ENCODE data around the gene SPATA13.
"Not testable (repeated sequence)": the region's sequence is repeated elsewhere in the genome, so short reads cannot be mapped to it uniquely, and the experiment has no call there.

SPATA13 gene

DNA sequence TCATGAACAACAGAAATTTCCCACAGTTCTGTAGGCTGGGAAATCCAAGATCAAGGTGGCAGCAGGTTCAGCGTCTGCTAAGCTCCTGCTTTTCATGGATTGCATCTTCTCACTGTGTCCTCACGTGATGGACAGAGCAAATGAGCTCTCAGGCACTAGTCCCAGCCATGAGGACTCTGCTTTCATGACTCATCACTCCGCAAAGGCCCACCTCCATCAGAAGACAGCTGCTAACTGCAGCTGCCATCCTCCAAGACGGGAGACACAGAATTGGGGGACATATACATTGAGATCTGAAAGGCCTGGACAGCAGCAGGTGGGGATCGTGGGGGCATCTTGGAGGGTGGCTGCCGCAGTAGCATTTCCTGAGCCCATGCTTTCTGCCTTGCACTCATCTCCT lies 44.4 kb upstream of the SPATA13 start:
- H2AFZ ChIP-seq (ENCODE audit: low read depth, low read length, severe bottlenecking) = no peak overlapping the region
- no peak overlapping the region for H3K4me2 ChIP-seq (ENCODE audit: low read depth, low read length, poor library complexity, severe bottlenecking)
- TF ChIP-seq, protein P1, sequence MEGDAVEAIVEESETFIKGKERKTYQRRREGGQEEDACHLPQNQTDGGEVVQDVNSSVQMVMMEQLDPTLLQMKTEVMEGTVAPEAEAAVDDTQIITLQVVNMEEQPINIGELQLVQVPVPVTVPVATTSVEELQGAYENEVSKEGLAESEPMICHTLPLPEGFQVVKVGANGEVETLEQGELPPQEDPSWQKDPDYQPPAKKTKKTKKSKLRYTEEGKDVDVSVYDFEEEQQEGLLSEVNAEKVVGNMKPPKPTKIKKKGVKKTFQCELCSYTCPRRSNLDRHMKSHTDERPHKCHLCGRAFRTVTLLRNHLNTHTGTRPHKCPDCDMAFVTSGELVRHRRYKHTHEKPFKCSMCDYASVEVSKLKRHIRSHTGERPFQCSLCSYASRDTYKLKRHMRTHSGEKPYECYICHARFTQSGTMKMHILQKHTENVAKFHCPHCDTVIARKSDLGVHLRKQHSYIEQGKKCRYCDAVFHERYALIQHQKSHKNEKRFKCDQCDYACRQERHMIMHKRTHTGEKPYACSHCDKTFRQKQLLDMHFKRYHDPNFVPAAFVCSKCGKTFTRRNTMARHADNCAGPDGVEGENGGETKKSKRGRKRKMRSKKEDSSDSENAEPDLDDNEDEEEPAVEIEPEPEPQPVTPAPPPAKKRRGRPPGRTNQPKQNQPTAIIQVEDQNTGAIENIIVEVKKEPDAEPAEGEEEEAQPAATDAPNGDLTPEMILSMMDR (IDR thresholded peaks at IDR 0.05; ENCODE audit: insufficient read depth, low read length, poor library complexity, severe bottlenecking) = no peak
- TF ChIP-seq EZH2phosphoT487 (conservative IDR thresholded peaks at IDR 0.05; ENCODE audit: low read length) = no peak
- H3F3A ChIP-seq (ENCODE audit: insufficient read depth) = no peaks in the 10 kb centered on the region
- no peak overlapping the region for H3K9ac ChIP-seq (ENCODE audit: low read length)
- no peaks in the 10 kb centered on the region for H3K36me3 ChIP-seq (ENCODE audit: low read length)
- no peak overlapping the region for H3K4me3 ChIP-seq (ENCODE audit: insufficient read depth, low read length, poor library complexity, severe bottlenecking)
- H3K27ac ChIP-seq (ENCODE audit: low read depth, low read length) = no peak overlapping the region
- H3K27me3 ChIP-seq (ENCODE audit: low read length) = no peaks in the 10 kb centered on the region
- H3K9me3 ChIP-seq (ENCODE audit: insufficient read depth, low read length) = no peaks in the 10 kb centered on the region
- no peaks in the 10 kb centered on the region for H3K79me2 ChIP-seq (ENCODE audit: insufficient read depth, low read length)
- H4K20me1 ChIP-seq (ENCODE audit: low read depth, low read length) = no peaks in the 10 kb centered on the region
- no peaks in the 10 kb centered on the region for H3K9me2 ChIP-seq (replicated peaks; ENCODE audit: insufficient read depth, low read length)

GRCh38 chr13:24118576-24118975 lies 41.9 kb upstream of the SPATA13 start:
- H3K9me3 ChIP-seq (ENCODE audit: insufficient read depth, low read length) = no peaks in the 10 kb centered on the region
- H3K9me2 ChIP-seq (replicated peaks; ENCODE audit: insufficient read depth, low read length) = no peaks in the 10 kb centered on the region
- no peak for TF ChIP-seq EZH2phosphoT487 (conservative IDR thresholded peaks at IDR 0.05; ENCODE audit: low read length)
- TF ChIP-seq, protein P1 (IDR thresholded peaks at IDR 0.05; ENCODE audit: insufficient read depth, low read length, poor library complexity, severe bottlenecking) = no peak
- H2AFZ ChIP-seq (ENCODE audit: low read depth, low read length, severe bottlenecking) = no peak overlapping the region
- H3K9ac ChIP-seq (ENCODE audit: low read length) = no peak overlapping the region
- H3K4me2 ChIP-seq (ENCODE audit: low read depth, low read length, poor library complexity, severe bottlenecking) = no peak overlapping the region
- H3K27ac ChIP-seq (ENCODE audit: low read depth, low read length) = no peak overlapping the region
- no peaks in the 10 kb centered on the region for H3K79me2 ChIP-seq (ENCODE audit: insufficient read depth, low read length)
- no peaks in the 10 kb centered on the region for H4K20me1 ChIP-seq (ENCODE audit: low read depth, low read length)
- no peak overlapping the region for H3K4me3 ChIP-seq (ENCODE audit: insufficient read depth, low read length, poor library complexity, severe bottlenecking)
- H3K36me3 ChIP-seq (ENCODE audit: low read length) = no peaks in the 10 kb centered on the region
- H3F3A ChIP-seq (ENCODE audit: insufficient read depth) = no peaks in the 10 kb centered on the region
- H3K27me3 ChIP-seq (ENCODE audit: low read length) = no peaks in the 10 kb centered on the region

GRCh38 chr13:24119626-24120508 lies 40.7 kb upstream of the SPATA13 start:
- H3K79me2 ChIP-seq (ENCODE audit: insufficient read depth, low read length) = no peaks in the 10 kb centered on the region
- H3K27me3 ChIP-seq (ENCODE audit: low read length) = no peaks in the 10 kb centered on the region
- no peak for TF ChIP-seq EZH2phosphoT487 (conservative IDR thresholded peaks at IDR 0.05; ENCODE audit: low read length)
- TF ChIP-seq, protein P1 (IDR thresholded peaks at IDR 0.05; ENCODE audit: insufficient read depth, low read length, poor library complexity, severe bottlenecking) = no peak
- no peak overlapping the region for H2AFZ ChIP-seq (ENCODE audit: low read depth, low read length, severe bottlenecking)
- H3K9me3 ChIP-seq (ENCODE audit: insufficient read depth, low read length) = no peaks in the 10 kb centered on the region
- H3K4me2 ChIP-seq (ENCODE audit: low read depth, low read length, poor library complexity, severe bottlenecking) = no peak overlapping the region
- H3K9ac ChIP-seq (ENCODE audit: low read length) = no peak overlapping the region
- H3F3A ChIP-seq (ENCODE audit: insufficient read depth) = no peaks in the 10 kb centered on the region
- no peak overlapping the region for H3K27ac ChIP-seq (ENCODE audit: low read depth, low read length)
- no peaks in the 10 kb centered on the region for H3K9me2 ChIP-seq (replicated peaks; ENCODE audit: insufficient read depth, low read length)
- no peaks in the 10 kb centered on the region for H3K36me3 ChIP-seq (ENCODE audit: low read length)
- H4K20me1 ChIP-seq (ENCODE audit: low read depth, low read length) = no peaks in the 10 kb centered on the region
- no peak overlapping the region for H3K4me3 ChIP-seq (ENCODE audit: insufficient read depth, low read length, poor library complexity, severe bottlenecking)

- H2AFZ ChIP-seq (ENCODE audit: low read depth, low read length, severe bottlenecking); H3K79me2 ChIP-seq (ENCODE audit: insufficient read depth, low read length); H3K9me2 ChIP-seq (replicated peaks; ENCODE audit: insufficient read depth, low read length); H3K27me3 ChIP-seq (ENCODE audit: low read length); H4K20me1 ChIP-seq (ENCODE audit: low read depth, low read length); H3K36me3 ChIP-seq (ENCODE audit: low read length); H3K4me2 ChIP-seq (ENCODE audit: low read depth, low read length, poor library complexity, severe bottlenecking); H3K4me3 ChIP-seq (ENCODE audit: insufficient read depth, low read length, poor library complexity, severe bottlenecking); H3K9me3 ChIP-seq (ENCODE audit: insufficient read depth, low read length); H3K9ac ChIP-seq (ENCODE audit: low read length); H3K27ac ChIP-seq (ENCODE audit: low read depth, low read length); H3F3A ChIP-seq (ENCODE audit: insufficient read depth): not testable (repeated sequence)
Observed at GRCh38 chr13:24122045-24122444, 38.5 kb upstream of the SPATA13 start.
